Islet precursor cell (in vitro differentiated cells): ENCODE data around the gene WDR59.
"Not testable (repeated sequence)": the region's sequence is repeated elsewhere in the genome, so short reads cannot be mapped to it uniquely, and the experiment has no call there.

Experiments
- DNase-seq: peaks from one replicate; pipeline ENCODE4 v3.0.0-alpha.2; 2018

The WDR59 gene

GRCh38 chr16:74984529-74985296 lies at the start of gene WDR59:
Gene WDR59 (minus strand): TSS chr16:74985123. CDS start chr16:74985017, 106 bp downstream.
- peak; percentile 100 for DNase-seq

GRCh38 chr16:75032655-75033054 lies 47.7 kb upstream of the WDR59 start:
- DNase-seq: no peak

GRCh38 chr16:75029854-75030253 lies 44.9 kb upstream of the WDR59 start:
- DNase-seq: no peak

- DNase-seq: no peak
Measured at GRCh38 chr16:75028544-75029135, 43.7 kb upstream of the WDR59 start.

- DNase-seq: no peak
Measured at GRCh38 chr16:75027520-75028300, 42.8 kb upstream of the WDR59 start.

- no peak for DNase-seq
Measured at GRCh38 chr16:75026892-75027391, 42.0 kb upstream of the WDR59 start.

- DNase-seq: not testable (repeated sequence)
Measured at GRCh38 chr16:75026239-75026891, 41.4 kb upstream of the WDR59 start.

- no peak for DNase-seq
Measured at GRCh38 chr16:75025761-75026160, 40.8 kb upstream of the WDR59 start.

GRCh38 chr16:75024594-75024993 lies 39.7 kb upstream of the WDR59 start:
- DNase-seq: no peak

GRCh38 chr16:75024182-75024581 lies 39.3 kb upstream of the WDR59 start:
- no peak for DNase-seq

- DNase-seq: no peak
Measured at GRCh38 chr16:75023009-75023408, 38.1 kb upstream of the WDR59 start.

- DNase-seq: no peak
Measured at GRCh38 chr16:75022567-75022966, 37.6 kb upstream of the WDR59 start.

- no peak for DNase-seq
Measured at GRCh38 chr16:75021410-75021809, 36.5 kb upstream of the WDR59 start.

- no peak for DNase-seq
Measured at GRCh38 chr16:75019586-75019985, 34.7 kb upstream of the WDR59 start.

- no peak for DNase-seq
Measured at GRCh38 chr16:75019007-75019406, 34.1 kb upstream of the WDR59 start.

- no peak for DNase-seq
Measured at GRCh38 chr16:75017670-75018525, 33.0 kb upstream of the WDR59 start.

- not testable (repeated sequence) for DNase-seq
Measured at GRCh38 chr16:75016451-75017081, 31.6 kb upstream of the WDR59 start.

- DNase-seq: no peak
Measured at GRCh38 chr16:75014318-75014717, 29.4 kb upstream of the WDR59 start.

- not testable (repeated sequence) for DNase-seq
Measured at GRCh38 chr16:75013123-75013522, 28.2 kb upstream of the WDR59 start.

- DNase-seq: no peak
Measured at GRCh38 chr16:75012380-75013081, 27.6 kb upstream of the WDR59 start.
